HCT116 (cell line): ENCODE results near the gene NSMCE3.

Experiments
- CTCF ChIP-seq, 3 experiments: fragments of 200-600 bp in 1 of 3; sonication (generic) in 1 of 3; IDR thresholded peaks in 2 of 3; conservative IDR thresholded peaks in 1 of 3; 2 replicates each; pipeline ENCODE4 v1.5.1; 2012 to 2017; ENCODE audit warnings: low read depth in 2 of 3, low read length in 2 of 3, antibody characterized with exemption in 1 of 3, borderline replicate concordance in 1 of 3, control low read depth in 1 of 3, mild to moderate bottlenecking in 1 of 3, mixed read lengths in 1 of 3, mixed run types in 1 of 3, moderate library complexity in 1 of 3; ENCODE audit not compliant: insufficient read depth in 1 of 3
- ELF1 ChIP-seq: IDR thresholded peaks from 2 replicates; pipeline ENCODE4 v1.6.1; 2012; ENCODE audit warnings: low read depth, borderline replicate concordance
- EZH2phosphoT487 ChIP-seq: fragments of 200-600 bp; IDR thresholded peaks from 2 replicates; pipeline ENCODE4 v1.6.1; 2018; ENCODE audit warnings: antibody characterized with exemption, borderline replicate concordance
- MAX ChIP-seq: IDR thresholded peaks from 2 replicates; pipeline ENCODE4 v1.6.1; 2012
- POLR2A ChIP-seq: IDR thresholded peaks from 2 replicates; pipeline ENCODE4 v1.7.0; 2011; ENCODE audit warnings: borderline replicate concordance; ENCODE audit not compliant: insufficient read depth, insufficient read length; ENCODE audit errors: extremely low read depth
- POLR2AphosphoS5 ChIP-seq: IDR thresholded peaks from 2 replicates; pipeline ENCODE4 v1.6.1; 2011; ENCODE audit warnings: mild to moderate bottlenecking, low read depth, low read length, moderate library complexity
- REST ChIP-seq: IDR thresholded peaks from 2 replicates; pipeline ENCODE4 v1.6.1; 2012; ENCODE audit warnings: low read depth
- ZNF274 ChIP-seq: fragments of 200-500 bp; sonication (Bioruptor generic); IDR thresholded peaks from 2 replicates; pipeline ENCODE4 v1.6.1; 2014; ENCODE audit warnings: mild to moderate bottlenecking, low read depth, low read length, inconsistent platforms

- TF ChIP-seq ZNF274 (no peak), EZH2phosphoT487 (no peak), CTCF (IDR thresholded peaks at IDR 0.05 in 2 of 3, conservative IDR thresholded peaks at IDR 0.05 in 1 of 3; ENCODE audit: borderline replicate concordance in 1 of 3, insufficient read depth in 1 of 3, low read depth in 2 of 3, low read length in 2 of 3) (no peak), ELF1 (no peak), POLR2AphosphoS5 (no peak), POLR2A (no peak), REST (no peak), MAX (no peak)
Observed at GRCh38 chr15:29268706-29269484, 727 bp downstream of the NSMCE3 start.
